GM12801 (cell line): Measurements from ENCODE around the gene KLF13.

Experiments
- TF ChIP-seq, protein P1 (sequence below): IDR thresholded peaks from one replicate; pipeline ENCODE4 v1.5.1; 2011; ENCODE audit warnings: control low read depth; ENCODE audit not compliant: insufficient read length; ENCODE audit errors: extremely low read depth

The KLF13 gene

DNA sequence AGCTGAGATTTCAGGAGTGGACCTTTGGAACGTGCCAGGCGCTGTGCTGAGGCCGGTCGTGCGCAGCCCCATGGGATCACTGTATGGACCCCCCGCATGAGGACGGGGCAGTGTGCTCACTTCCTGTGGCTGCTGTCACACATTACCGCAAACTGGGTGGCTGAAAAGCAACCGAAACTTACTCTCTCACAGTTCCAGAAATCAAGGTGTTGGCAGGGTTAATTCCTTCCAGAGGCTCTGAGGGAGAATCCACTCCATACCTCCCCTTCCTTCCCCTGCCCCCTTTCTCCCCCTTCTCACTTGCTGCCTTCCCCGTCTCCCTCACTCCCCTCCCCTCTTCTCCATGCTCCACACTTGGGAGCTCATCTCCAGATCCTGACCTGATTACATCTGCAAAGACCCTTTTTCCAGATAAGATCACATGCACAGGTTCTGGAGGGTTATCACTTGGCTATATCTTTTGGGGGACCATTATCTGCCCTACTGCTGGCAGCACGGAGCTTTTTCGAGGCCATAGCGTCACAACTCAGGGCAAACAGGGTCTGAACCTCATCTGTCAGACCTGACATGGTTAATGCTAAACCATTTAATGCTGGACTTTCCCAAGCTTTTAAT, 41.2 kb downstream of the KLF13 start:
- TF ChIP-seq, protein P1, sequence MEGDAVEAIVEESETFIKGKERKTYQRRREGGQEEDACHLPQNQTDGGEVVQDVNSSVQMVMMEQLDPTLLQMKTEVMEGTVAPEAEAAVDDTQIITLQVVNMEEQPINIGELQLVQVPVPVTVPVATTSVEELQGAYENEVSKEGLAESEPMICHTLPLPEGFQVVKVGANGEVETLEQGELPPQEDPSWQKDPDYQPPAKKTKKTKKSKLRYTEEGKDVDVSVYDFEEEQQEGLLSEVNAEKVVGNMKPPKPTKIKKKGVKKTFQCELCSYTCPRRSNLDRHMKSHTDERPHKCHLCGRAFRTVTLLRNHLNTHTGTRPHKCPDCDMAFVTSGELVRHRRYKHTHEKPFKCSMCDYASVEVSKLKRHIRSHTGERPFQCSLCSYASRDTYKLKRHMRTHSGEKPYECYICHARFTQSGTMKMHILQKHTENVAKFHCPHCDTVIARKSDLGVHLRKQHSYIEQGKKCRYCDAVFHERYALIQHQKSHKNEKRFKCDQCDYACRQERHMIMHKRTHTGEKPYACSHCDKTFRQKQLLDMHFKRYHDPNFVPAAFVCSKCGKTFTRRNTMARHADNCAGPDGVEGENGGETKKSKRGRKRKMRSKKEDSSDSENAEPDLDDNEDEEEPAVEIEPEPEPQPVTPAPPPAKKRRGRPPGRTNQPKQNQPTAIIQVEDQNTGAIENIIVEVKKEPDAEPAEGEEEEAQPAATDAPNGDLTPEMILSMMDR, result no peak

DNA sequence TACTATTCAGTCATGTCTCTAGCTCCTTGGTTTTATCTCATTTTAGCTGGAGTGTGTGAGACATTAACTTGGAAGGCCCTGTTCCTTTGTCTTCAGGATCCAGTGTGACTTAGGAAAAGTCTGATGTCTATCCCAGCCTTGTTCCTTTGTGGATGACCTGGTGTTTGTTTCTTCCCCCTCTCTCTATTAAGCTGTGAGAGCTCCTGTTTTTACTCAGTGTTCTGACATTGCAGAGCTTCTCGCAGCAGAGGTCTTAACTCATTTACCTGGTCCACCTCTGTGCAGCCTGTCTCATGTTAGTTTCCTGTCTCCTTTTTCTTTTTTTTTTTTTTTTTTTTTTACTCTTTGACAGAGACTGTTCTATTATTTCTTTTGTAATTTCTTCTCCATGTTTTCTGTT, 43.1 kb downstream of the KLF13 start:
- TF ChIP-seq, protein P1, result no peak

GRCh38 chr15:31371520-31372240, 45.0 kb downstream of the KLF13 start:
- TF ChIP-seq, protein P1, result no peak

GRCh38 chr15:31372635-31373091, 46.0 kb downstream of the KLF13 start:
- TF ChIP-seq, protein P1, result no peak

GRCh38 chr15:31373096-31373865, 46.6 kb downstream of the KLF13 start:
- TF ChIP-seq, protein P1, result no peak

- TF ChIP-seq, protein P1, result no peak
Measured at GRCh38 chr15:31373970-31374369, 47.3 kb downstream of the KLF13 start.

- TF ChIP-seq, protein P1, result no peak
Measured at GRCh38 chr15:31374489-31374888, 47.9 kb downstream of the KLF13 start.
